GM21723 (cell line): ENCODE results near the gene PDE6A.

Source experiments
- ATAC-seq: cut with Tn5 transposase; IDR thresholded peaks from one replicate; pipeline ENCODE4 v1.9.1; 2021; ENCODE audit warnings: mild to moderate bottlenecking, moderate library complexity; ENCODE audit not compliant: unreplicated experiment

PDE6A gene

GRCh38 chr5:149930749-149931574 is 13.6 kb downstream of the PDE6A start:
- no peak for ATAC-seq

GRCh38 chr5:149930043-149930748 is 14.4 kb downstream of the PDE6A start:
- no peak for ATAC-seq

GRCh38 chr5:149924486-149924885 is 20.1 kb downstream of the PDE6A start:
- ATAC-seq: no peak

GRCh38 chr5:149922950-149923349 is 21.6 kb downstream of the PDE6A start:
- ATAC-seq: no peak

GRCh38 chr5:149921597-149921996 is 23.0 kb downstream of the PDE6A start:
- no peak for ATAC-seq

GRCh38 chr5:149917073-149917676 is 27.4 kb downstream of the PDE6A start:
- ATAC-seq: no peak

- ATAC-seq: no peak
Observed at GRCh38 chr5:149916334-149917072, 28.1 kb downstream of the PDE6A start.

GRCh38 chr5:149915392-149916260 is 29.0 kb downstream of the PDE6A start:
- ATAC-seq: no peak

- no peak for ATAC-seq
Observed at GRCh38 chr5:149913436-149914419, 30.9 kb downstream of the PDE6A start.

- ATAC-seq: no peak
Observed at GRCh38 chr5:149912226-149912871, 32.2 kb downstream of the PDE6A start.

GRCh38 chr5:149911031-149911430 is 33.6 kb downstream of the PDE6A start:
- ATAC-seq: no peak

GRCh38 chr5:149907828-149908227 is 36.8 kb downstream of the PDE6A start:
- no peak for ATAC-seq

GRCh38 chr5:149904977-149905376 is 39.6 kb downstream of the PDE6A start:
- ATAC-seq: no peak

- no peak for ATAC-seq
Observed at GRCh38 chr5:149904293-149904886, 40.2 kb downstream of the PDE6A start.

- no peak for ATAC-seq
Observed at GRCh38 chr5:149903404-149903803, 41.2 kb downstream of the PDE6A start.

GRCh38 chr5:149902177-149902576 is 42.4 kb downstream of the PDE6A start:
- ATAC-seq: no peak

- no peak for ATAC-seq
Observed at GRCh38 chr5:149901511-149901910, 43.1 kb downstream of the PDE6A start.

- no peak for ATAC-seq
Observed at GRCh38 chr5:149900390-149900789, 44.2 kb downstream of the PDE6A start.
